K562 (cell line): ENCODE results near the gene TBXA2R. TPM values are rescaled to one million over a fixed set of nuclear protein-coding genes. Genes with fewer than 3 reads are reported as not detected.

Experiments
- ATF7 ChIP-seq: fragments of 450-650 bp; IDR thresholded peaks from 2 replicates; pipeline ENCODE4 v1.7.1; 2014; ENCODE audit warnings: mild to moderate bottlenecking, moderate library complexity
- BRD4 ChIP-seq: fragments of 200-600 bp; sonication (generic); IDR thresholded peaks from 2 replicates; pipeline ENCODE4 v1.6.1; 2017; ENCODE audit warnings: inconsistent platforms
- COPS2 ChIP-seq: fragments of 450-650 bp; conservative IDR thresholded peaks from 2 replicates; pipeline ENCODE4 v1.6.1; 2016; ENCODE audit warnings: mild to moderate bottlenecking, moderate library complexity
- E2F5 ChIP-seq: sonication (generic); formaldehyde crosslinking; IDR thresholded peaks from 2 replicates; pipeline ENCODE4 v1.8.0; 2022; ENCODE audit warnings: mild to moderate bottlenecking, missing genetic modification reagents
- ETS1 ChIP-seq: conservative IDR thresholded peaks from 2 replicates; pipeline ENCODE4 v1.6.1; 2011; ENCODE audit warnings: low read depth, mild to moderate bottlenecking, low read length; ENCODE audit not compliant: control insufficient read depth
- FOXP1 ChIP-seq: sonication (generic); formaldehyde crosslinking; IDR thresholded peaks from 2 replicates; pipeline ENCODE4 v1.8.0; 2022; ENCODE audit warnings: mild to moderate bottlenecking, missing genetic modification reagents
- FUS ChIP-seq: fragments of 200-400 bp; formaldehyde crosslinking; optimal IDR thresholded peaks from 2 replicates; pipeline ENCODE3; 2017; ENCODE audit warnings: low read depth, low read length
- GABPB1 ChIP-seq: sonication (generic); formaldehyde crosslinking; IDR thresholded peaks from 2 replicates; pipeline ENCODE4 v1.8.0; 2022; ENCODE audit warnings: mild to moderate bottlenecking, missing genetic modification reagents
- GTF2E2 ChIP-seq: fragments of 200-800 bp; sonication (Bioruptor generic); IDR thresholded peaks from 2 replicates; pipeline ENCODE4 v1.6.1; 2016; ENCODE audit warnings: missing genetic modification characterization, missing compliant biosample characterization
- NBN ChIP-seq: fragments of 450-650 bp; IDR thresholded peaks from 2 replicates; pipeline ENCODE4 v1.6.1; 2016; ENCODE audit warnings: low read depth, mild to moderate bottlenecking
- POLR2AphosphoS5 ChIP-seq: IDR thresholded peaks from 2 replicates; pipeline ENCODE4 v1.6.1; 2011; ENCODE audit warnings: mild to moderate bottlenecking, low read depth, low read length, moderate library complexity; ENCODE audit not compliant: control insufficient read depth, insufficient read depth
- PYGO2 ChIP-seq: fragments of 450-650 bp; IDR thresholded peaks from 2 replicates; pipeline ENCODE4 v1.6.1; 2016; ENCODE audit warnings: mild to moderate bottlenecking, missing genetic modification characterization, moderate library complexity, missing compliant biosample characterization
- RBM17 ChIP-seq: fragments of 200-400 bp; formaldehyde crosslinking; IDR thresholded peaks from 2 replicates; pipeline ENCODE4 v1.6.1; 2017; ENCODE audit warnings: low read depth, mild to moderate bottlenecking, low read length, borderline replicate concordance
- SOX6 ChIP-seq: fragments of 450-650 bp; IDR thresholded peaks from 2 replicates; pipeline ENCODE4 v1.6.1; 2014; ENCODE audit warnings: mild to moderate bottlenecking
- SP2 ChIP-seq: IDR thresholded peaks from 2 replicates; pipeline ENCODE4 v1.6.1; 2011; ENCODE audit warnings: mild to moderate bottlenecking, low read depth, low read length, moderate library complexity; ENCODE audit not compliant: poor library complexity, severe bottlenecking; ENCODE audit errors: extremely low read depth
- STAT5A ChIP-seq: IDR thresholded peaks from 2 replicates; pipeline ENCODE4 v1.6.1; 2012; ENCODE audit warnings: low read length, inconsistent platforms, borderline replicate concordance
- TCF15 ChIP-seq: fragments of 250-450 bp; sonication (Bioruptor Pico); IDR thresholded peaks from 2 replicates; pipeline ENCODE4 v1.8.0; 2022; ENCODE audit warnings: moderate library complexity, mild to moderate bottlenecking, inconsistent platforms
- THRAP3 ChIP-seq: fragments of 450-650 bp; IDR thresholded peaks from 2 replicates; pipeline ENCODE4 v1.6.1; 2016; ENCODE audit warnings: mild to moderate bottlenecking, inconsistent platforms, borderline replicate concordance
- THRB ChIP-seq: fragments of 450-650 bp; formaldehyde crosslinking; conservative IDR thresholded peaks from 2 replicates; pipeline ENCODE4 v1.4.0; 2022; ENCODE audit warnings: mild to moderate bottlenecking, missing genetic modification characterization
- YY1 ChIP-seq, 3 experiments: IDR thresholded peaks; 2 replicates each; pipeline ENCODE4 v1.6.1; 2011; ENCODE audit warnings: low read length in 2 of 3, mild to moderate bottlenecking in 2 of 3, moderate library complexity in 2 of 3, borderline replicate concordance in 1 of 3, control low read depth in 1 of 3, low read depth in 1 of 3; ENCODE audit not compliant: insufficient read depth in 3 of 3, insufficient replicate concordance in 2 of 3, control insufficient read depth in 1 of 3, insufficient read length in 1 of 3; ENCODE audit errors: extremely low read depth in 1 of 3
- ZNF408 ChIP-seq: fragments of 250-450 bp; sonication (Bioruptor Pico); IDR thresholded peaks from 2 replicates; pipeline ENCODE4 v1.4.0; 2020; ENCODE audit warnings: low read depth, mild to moderate bottlenecking, moderate library complexity
- ZNF444 ChIP-seq: fragments of 250-450 bp; sonication (Bioruptor Pico); IDR thresholded peaks from 2 replicates; pipeline ENCODE4 v1.4.0; 2020; ENCODE audit warnings: mild to moderate bottlenecking, moderate library complexity
- ZNF589 ChIP-seq: fragments of 200-800 bp; sonication (Bioruptor generic); IDR thresholded peaks from 2 replicates; pipeline ENCODE4 v1.6.1; 2016; ENCODE audit warnings: low read depth, missing genetic modification characterization, missing compliant biosample characterization
- ZNF707 ChIP-seq: fragments of 250-450 bp; sonication (Bioruptor Pico); conservative IDR thresholded peaks from 2 replicates; pipeline ENCODE4 v1.8.0; 2022; ENCODE audit warnings: inconsistent platforms, mild to moderate bottlenecking, moderate library complexity
- polyA plus RNA-seq, 8 experiments: library from polyadenylated mRNA; depleted of rRNA in 4 of 8; stranded (reverse) in 5 of 8; unstranded in 3 of 8; fragments of >200 nt; fragmentation: Nextera tagmentation in 2 of 8; fragmentation: Illumina TruSeq in 1 of 8; extraction: Ambion mirVana in 2 of 8; extraction: Trizol in 1 of 8; gene quantifications; 2 replicates each; pipeline versions ENCODE4 v1.2.1 to v1.2.3, GENCODE V29; 2011 to 2014; ENCODE audit warnings: inconsistent platforms in 1 of 8, missing spikeins in 1 of 8
- total RNA-seq, 7 experiments: library from RNA; depleted of rRNA in 6 of 7; stranded (reverse); fragments of >200 nt in 6 of 7; fragmentation: Illumina TruSeq in 2 of 7; extraction: Trizol in 2 of 7; gene quantifications; 2 replicates each; pipeline versions ENCODE4 v1.2.1 to v1.2.3, GENCODE V29; 2011 to 2021; ENCODE audit warnings: low replicate concordance in 1 of 7

TBXA2R gene
- total and polyA plus RNA-seq, 9 of the 15 experiments (the other 6 are each of a cell fraction or from before 2014, with no cell fraction given) = 1.5 to 24.0 (median 2.8) TPM

- TF ChIP-seq ZNF589 = no peak
- TF ChIP-seq POLR2AphosphoS5 = no peak
- TF ChIP-seq FOXP1 = no peak
- TF ChIP-seq RBM17 = no peak
- TF ChIP-seq E2F5 (CRISPR knock-in tag) = no peak
- no peak for TF ChIP-seq ETS1
- no peak; the same call in 1 of the 2 replicates for TF ChIP-seq NBN
- TF ChIP-seq YY1 (IDR thresholded peaks at IDR 0.05; ENCODE audit: borderline replicate concordance in 1 of 3, control insufficient read depth in 1 of 3, extremely low read depth in 1 of 3, insufficient read depth in 3 of 3, insufficient read length in 1 of 3, insufficient replicate concordance in 2 of 3, low read depth in 1 of 3, low read length in 2 of 3) = no peak
- TF ChIP-seq SP2 = no peak
- no peak for TF ChIP-seq ZNF444 (CRISPR knock-in tag)
- no peak for TF ChIP-seq BRD4
- TF ChIP-seq FUS = no peak
- TF ChIP-seq THRB = no peak
- no peak for TF ChIP-seq THRAP3
- TF ChIP-seq GABPB1 = no peak
- TF ChIP-seq GTF2E2 (tag) = no peak
- TF ChIP-seq ZNF707 = no peak
- peak; percentile 56; the same call in 1 of the 2 replicates for TF ChIP-seq SOX6
- no peak for TF ChIP-seq STAT5A
- TF ChIP-seq ZNF408 (CRISPR knock-in tag) = no peak
- peak; percentile 22; the same call in 1 of the 2 replicates for TF ChIP-seq ATF7
- no peak for TF ChIP-seq COPS2
- TF ChIP-seq PYGO2 (tag) = no peak
- no peak for TF ChIP-seq TCF15 (CRISPR knock-in tag)
Measured at GRCh38 chr19:3580156-3580934, 26.3 kb downstream of the TBXA2R start (continued).
